Renal cortical epithelial cell (primary cell): Measurements from ENCODE around the gene EIF4G1. TPM values are rescaled to one million over a fixed set of nuclear protein-coding genes. Genes with fewer than 3 reads are reported as not detected.
"Not testable (repeated sequence)": the region's sequence is repeated elsewhere in the genome, so short reads cannot be mapped to it uniquely, and the experiment has no call there.

Source experiments
- DNase-seq: peaks from one replicate; pipeline ENCODE4 v3.0.0-alpha.2; 2011; ENCODE audit warnings: low read depth
- total RNA-seq: library from RNA; depleted of rRNA; stranded (reverse); fragments of >200 nt; gene quantifications from 2 replicates; pipeline ENCODE4 v1.2.3, GENCODE V29; 2014

Gene EIF4G1
- 195 and 527 TPM in 2 replicates for total RNA-seq

GRCh38 chr3:184314363-184314699, at the start of gene EIF4G1:
TSS of gene EIF4G1 (plus strand) at chr3:184314606. CDS start at chr3:184315797, 1,191 bp downstream.
- peak; percentile 80 for DNase-seq

GRCh38 chr3:184267249-184267648, 47.2 kb upstream of the EIF4G1 start:
- not testable (repeated sequence) for DNase-seq

- no peak for DNase-seq
Measured at GRCh38 chr3:184272269-184272668, 42.1 kb upstream of the EIF4G1 start.

- DNase-seq: no peak
Measured at GRCh38 chr3:184275381-184275701, 39.1 kb upstream of the EIF4G1 start.

GRCh38 chr3:184275961-184276910, 38.2 kb upstream of the EIF4G1 start, which contains the start of gene ECE2:
TSS of gene ECE2 (plus strand) at chr3:184276022. CDS start at chr3:184276154, 132 bp downstream.
- DNase-seq: no peak

- no peak for DNase-seq
Measured at GRCh38 chr3:184277366-184277765, 37.0 kb upstream of the EIF4G1 start.

GRCh38 chr3:184282941-184283340, 31.5 kb upstream of the EIF4G1 start:
- DNase-seq: no peak

- no peak for DNase-seq
Measured at GRCh38 chr3:184283681-184284080, 30.7 kb upstream of the EIF4G1 start.

GRCh38 chr3:184284696-184285095, 29.7 kb upstream of the EIF4G1 start:
- peak; percentile 62 for DNase-seq

GRCh38 chr3:184289426-184289938, 24.9 kb upstream of the EIF4G1 start:
- DNase-seq: peak; percentile 26

- no peak for DNase-seq
Measured at GRCh38 chr3:184290331-184290730, 24.1 kb upstream of the EIF4G1 start.

GRCh38 chr3:184291044-184291737, 23.2 kb upstream of the EIF4G1 start:
- DNase-seq: no peak

- DNase-seq: no peak
Measured at GRCh38 chr3:184291738-184292445, 22.5 kb upstream of the EIF4G1 start.

- no peak for DNase-seq
Measured at GRCh38 chr3:184295771-184296170, 18.6 kb upstream of the EIF4G1 start.

GRCh38 chr3:184296616-184297015, 17.8 kb upstream of the EIF4G1 start:
- no peak for DNase-seq

GRCh38 chr3:184298759-184299487, 15.5 kb upstream of the EIF4G1 start, which contains the start of gene PSMD2:
TSS of gene PSMD2 (plus strand) at chr3:184299241. CDS start at chr3:184299267, 26 bp downstream.
- peak; percentile 83 for DNase-seq

- DNase-seq: no peak
Measured at GRCh38 chr3:184299488-184300377, 14.7 kb upstream of the EIF4G1 start.

- DNase-seq: no peak
Measured at GRCh38 chr3:184300378-184300720, 14.1 kb upstream of the EIF4G1 start.

- DNase-seq: no peak
Measured at GRCh38 chr3:184305577-184305976, 8.8 kb upstream of the EIF4G1 start.

- DNase-seq: no peak
Measured at GRCh38 chr3:184306341-184306972, 7.9 kb upstream of the EIF4G1 start.
